Activated CD8-positive, alpha-beta memory T cell treated with anti-CD3 and anti-CD28 coated beads, Interleukin-2, amount 50 U/mL, for 1 hour (primary cell): Measurements from ENCODE around the gene OSMR.

Experiments
- DNase-seq: peaks from one replicate; pipeline ENCODE4 v3.0.0-alpha.2; 2020; ENCODE audit errors: extremely low read depth

OSMR gene

GRCh38 chr5:38926121-38926520 is 80.3 kb downstream of the OSMR start:
- no peak for DNase-seq

GRCh38 chr5:38927470-38927869 is 81.7 kb downstream of the OSMR start:
- no peak for DNase-seq

DNA sequence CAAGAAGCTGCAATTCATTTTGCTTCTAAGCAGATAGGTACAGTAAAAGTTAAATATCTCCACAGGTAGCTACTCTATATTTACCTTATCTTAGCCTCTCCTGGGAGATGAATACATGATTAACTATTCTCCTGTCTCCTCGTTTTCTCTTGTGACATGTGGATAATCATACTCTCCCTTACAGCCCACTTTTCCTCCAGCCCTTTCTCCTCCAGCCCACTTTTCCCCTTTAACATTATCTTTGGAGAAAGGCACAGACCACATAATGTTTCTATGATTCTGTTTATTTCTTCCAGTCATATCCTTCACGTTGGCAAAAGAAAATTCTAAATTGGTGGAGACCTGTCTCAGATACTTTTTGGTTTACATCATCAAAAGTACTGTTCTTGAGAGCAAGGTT is 84.0 kb downstream of the OSMR start:
- DNase-seq: no peak

- no peak for DNase-seq
Measured at GRCh38 chr5:38931731-38932130, 85.9 kb downstream of the OSMR start.

DNA sequence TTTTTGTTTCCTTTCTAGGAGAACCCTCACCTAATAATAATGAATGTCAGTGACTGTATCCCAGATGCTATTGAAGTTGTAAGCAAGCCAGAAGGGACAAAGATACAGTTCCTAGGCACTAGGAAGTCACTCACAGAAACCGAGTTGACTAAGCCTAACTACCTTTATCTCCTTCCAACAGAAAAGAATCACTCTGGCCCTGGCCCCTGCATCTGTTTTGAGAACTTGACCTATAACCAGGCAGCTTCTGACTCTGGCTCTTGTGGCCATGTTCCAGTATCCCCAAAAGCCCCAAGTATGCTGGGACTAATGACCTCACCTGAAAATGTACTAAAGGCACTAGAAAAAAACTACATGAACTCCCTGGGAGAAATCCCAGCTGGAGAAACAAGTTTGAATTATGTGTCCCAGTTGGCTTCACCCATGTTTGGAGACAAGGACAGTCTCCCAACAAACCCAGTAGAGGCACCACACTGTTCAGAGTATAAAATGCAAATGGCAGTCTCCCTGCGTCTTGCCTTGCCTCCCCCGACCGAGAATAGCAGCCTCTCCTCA is 87.1 kb downstream of the OSMR start:
- no peak for DNase-seq

DNA sequence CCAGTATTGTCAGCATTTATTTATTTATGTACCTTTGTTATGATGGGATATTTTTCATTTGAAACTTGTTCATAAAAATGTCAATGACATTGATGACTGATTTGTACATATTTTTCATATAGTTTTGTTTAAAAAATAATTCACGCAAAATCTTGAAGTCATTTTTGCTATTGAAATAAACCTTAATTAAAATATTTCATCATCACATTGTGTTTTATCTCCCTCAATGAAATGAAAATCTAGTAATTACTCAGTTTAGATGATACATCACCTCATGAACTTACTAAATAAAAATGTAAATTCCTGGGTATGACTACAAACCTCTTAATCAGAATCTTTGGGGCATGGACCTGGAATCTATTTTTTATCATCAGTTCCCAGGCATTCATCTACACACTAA is 89.6 kb downstream of the OSMR start:
- no peak for DNase-seq

DNA sequence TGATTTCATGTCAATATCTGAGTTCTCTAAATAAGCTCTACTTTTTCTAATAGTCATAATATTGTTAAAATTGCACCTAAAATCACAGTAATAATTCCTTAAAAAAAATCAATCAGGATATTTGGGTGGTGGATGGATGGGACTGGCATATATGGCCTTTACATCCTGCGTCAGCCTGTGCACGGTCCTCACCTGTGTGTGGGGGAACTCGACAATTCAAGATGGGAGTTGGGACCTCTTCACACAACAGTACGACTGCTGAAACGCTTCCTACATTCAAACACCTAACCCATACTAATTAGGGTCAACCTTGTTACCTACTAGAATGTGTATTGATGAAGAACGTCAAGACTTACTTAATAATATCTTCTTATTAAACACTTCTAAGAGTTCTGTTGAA is 90.5 kb downstream of the OSMR start:
- no peak for DNase-seq

DNA sequence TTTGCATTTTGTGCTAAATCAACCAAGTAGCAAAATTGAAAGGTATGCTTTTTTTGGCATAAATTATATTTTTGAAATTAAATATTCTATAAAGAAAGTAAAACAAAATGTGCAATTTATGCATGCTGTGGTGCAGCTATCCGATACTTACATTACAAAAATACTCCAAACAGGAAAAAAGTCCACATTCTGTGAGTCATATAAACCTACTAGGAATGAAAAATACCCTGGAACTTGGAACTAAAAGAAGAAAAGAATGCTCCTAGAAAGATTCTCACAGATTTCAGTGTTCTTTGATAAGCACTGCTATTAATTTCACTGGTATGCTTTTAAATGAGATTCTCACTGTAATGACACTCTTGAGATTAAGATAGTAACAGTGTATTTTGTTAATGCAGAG is 92.6 kb downstream of the OSMR start:
- DNase-seq: no peak

DNA sequence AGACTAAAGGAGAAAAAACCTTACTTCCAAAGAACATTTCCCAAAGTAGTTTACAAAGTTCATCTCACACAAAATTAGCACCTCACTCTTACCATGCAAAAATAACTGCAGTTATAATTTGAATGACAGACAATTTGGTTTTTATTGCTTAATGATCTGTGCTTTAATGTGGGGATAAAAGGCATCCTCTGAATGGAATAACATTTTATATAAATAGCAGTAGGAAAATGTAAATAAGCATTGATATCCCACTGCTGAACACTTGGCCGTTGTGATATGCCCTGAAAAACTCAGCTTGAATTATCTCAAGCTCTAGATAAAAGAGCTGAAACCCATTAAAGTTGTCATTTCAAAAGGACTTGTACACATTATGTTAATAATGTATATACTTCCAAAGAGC is 93.2 kb downstream of the OSMR start:
- no peak for DNase-seq

DNA sequence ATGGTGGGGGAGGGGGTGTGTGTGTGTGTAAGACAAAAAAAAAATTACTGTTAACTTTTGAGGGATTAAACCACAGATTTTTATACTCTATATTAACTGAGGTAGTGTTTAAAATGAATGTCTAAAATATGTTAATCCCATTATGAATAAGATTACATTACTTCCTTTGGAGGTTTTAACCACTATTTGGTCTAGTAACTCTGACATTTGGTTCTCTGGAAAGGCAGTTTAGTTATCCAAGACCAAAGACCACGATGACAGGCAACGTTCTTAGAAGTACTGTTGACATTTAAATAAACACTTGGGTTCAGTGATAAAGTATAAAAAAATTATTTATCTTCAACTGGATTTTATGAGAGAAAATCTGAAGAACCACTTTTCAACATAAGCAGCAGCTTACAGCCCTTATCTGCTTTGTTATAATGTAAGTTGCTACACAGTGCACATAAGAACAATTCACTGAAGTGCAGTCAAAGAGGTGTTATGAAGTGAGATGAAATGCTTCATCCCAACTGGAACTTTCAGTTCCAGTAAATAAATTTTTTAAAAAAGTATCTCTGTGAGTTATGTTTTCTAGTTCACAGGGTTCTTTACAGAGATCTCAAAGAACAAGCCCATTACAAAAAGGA is 94.5 kb downstream of the OSMR start:
- no peak for DNase-seq

GRCh38 chr5:38941912-38942311 is 96.1 kb downstream of the OSMR start:
- no peak for DNase-seq

DNA sequence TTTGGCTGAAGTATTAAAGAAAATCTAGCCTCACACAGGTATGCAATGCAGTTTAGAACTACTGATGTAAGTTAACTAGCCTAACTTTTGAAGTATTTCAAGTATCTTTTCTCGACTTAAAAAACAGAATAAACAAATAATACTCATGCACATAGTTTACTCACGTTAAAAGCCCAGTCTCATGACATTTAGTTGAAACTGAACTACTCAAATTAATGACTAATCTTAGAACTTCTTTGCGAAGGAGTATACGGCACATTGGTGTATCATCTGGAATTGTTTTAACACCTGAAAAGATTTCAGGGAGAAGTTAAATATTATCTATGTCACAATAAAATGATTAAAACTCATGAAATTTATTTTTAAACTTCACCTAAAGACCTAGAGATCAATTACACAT is 98.5 kb downstream of the OSMR start:
- DNase-seq: no peak

GRCh38 chr5:38948501-38948900 is 102.7 kb downstream of the OSMR start:
- DNase-seq: no peak

GRCh38 chr5:38953426-38954012 is 107.7 kb downstream of the OSMR start:
- no peak for DNase-seq

DNA sequence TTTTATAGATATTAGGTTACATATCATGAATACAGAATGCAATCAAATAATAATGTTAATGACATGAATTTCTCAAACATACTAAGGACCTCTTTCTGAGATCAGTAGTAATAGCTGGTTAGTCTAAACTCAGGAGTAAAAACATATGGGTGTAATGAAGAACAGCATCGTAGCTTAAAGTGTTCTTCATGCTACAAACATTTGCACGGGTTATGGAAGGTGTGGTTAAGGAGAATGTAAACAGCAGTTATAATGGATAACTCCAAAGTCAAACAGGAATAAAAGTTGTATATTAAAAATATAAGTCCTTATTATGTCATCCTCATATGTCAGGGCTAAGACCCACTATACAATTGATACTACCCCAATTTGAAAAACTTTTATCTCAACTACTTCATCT is 115.9 kb downstream of the OSMR start:
- DNase-seq: no peak

DNA sequence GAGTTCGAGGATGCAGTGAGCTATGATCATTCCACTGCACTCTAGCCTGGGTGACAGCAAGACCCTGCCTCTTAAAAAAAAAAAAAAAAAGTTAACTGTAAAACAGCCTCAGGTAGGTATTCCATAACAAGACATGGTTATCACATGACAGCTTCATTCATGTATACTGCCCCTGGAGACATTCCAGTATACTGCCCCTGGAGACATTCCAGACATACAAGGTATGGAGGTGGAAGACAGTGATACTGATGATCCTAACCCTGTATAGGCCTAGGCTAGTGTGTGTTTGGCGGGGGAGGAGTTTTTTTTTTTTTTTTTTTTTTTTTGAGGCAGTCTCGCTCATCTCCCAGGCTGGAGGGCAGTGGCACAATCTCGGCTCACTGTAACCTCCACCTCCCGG is 122.9 kb downstream of the OSMR start:
- DNase-seq: no peak

DNA sequence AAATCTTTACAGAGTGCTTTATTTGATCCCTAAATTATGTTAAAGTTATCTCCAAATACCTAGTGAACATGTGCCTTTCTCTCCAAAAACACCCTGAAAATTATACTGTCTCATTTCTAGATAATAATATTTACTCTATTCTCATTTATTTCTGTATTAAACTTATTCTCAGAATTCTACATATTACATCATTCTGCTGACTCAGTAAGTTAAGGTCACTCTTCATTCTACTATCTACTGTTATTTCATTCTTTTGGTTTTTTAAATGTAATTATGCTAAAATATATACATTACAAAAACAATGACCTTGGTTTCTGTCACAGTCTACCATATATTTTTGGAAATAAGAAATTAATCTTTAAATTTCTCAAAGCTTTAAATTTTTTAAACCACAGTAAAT is 132.2 kb downstream of the OSMR start:
- DNase-seq: no peak

GRCh38 chr5:38979535-38979934 is 133.7 kb downstream of the OSMR start:
- no peak for DNase-seq
